Measurements from ENCODE around the gene RAB8A.
"Not testable (repeated sequence)": the region's sequence is repeated elsewhere in the genome, so short reads cannot be mapped to it uniquely, and the experiment has no call there.

Gene RAB8A

GRCh38 chr19:16078759-16079707 is 32.7 kb upstream of the RAB8A start:
- DNase-seq (ENCODE audit: low read depth), result peak; percentile 96

- DNase-seq (ENCODE audit: low read depth), result no peak
Measured at GRCh38 chr19:16084067-16084685, 27.5 kb upstream of the RAB8A start.

- no peak for DNase-seq (ENCODE audit: low read depth)
Measured at GRCh38 chr19:16085115-16085514, 26.6 kb upstream of the RAB8A start.

DNA sequence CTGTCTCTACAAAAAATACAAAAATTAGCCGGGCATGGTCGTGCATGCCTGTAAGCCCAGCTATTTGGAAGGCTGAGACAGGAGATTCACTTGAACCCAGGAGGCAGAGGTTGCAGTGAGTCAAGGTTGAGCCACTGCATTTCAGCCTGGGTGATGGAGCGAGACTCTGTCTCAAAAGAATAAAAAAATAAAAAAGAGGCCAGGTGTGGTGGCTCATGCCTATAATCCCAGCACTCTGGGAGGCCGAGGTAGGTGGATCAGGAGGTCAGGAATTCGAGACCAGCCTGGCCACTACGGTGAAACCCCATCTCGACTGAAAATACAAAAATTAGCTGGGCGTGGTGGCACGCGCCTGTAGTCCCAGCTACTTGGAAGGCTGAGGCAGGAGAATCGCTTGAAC is 24.3 kb upstream of the RAB8A start:
- DNase-seq (ENCODE audit: low read depth), result not testable (repeated sequence)

- no peak for DNase-seq (ENCODE audit: low read depth)
Measured at GRCh38 chr19:16087940-16088339, 23.7 kb upstream of the RAB8A start.

DNA sequence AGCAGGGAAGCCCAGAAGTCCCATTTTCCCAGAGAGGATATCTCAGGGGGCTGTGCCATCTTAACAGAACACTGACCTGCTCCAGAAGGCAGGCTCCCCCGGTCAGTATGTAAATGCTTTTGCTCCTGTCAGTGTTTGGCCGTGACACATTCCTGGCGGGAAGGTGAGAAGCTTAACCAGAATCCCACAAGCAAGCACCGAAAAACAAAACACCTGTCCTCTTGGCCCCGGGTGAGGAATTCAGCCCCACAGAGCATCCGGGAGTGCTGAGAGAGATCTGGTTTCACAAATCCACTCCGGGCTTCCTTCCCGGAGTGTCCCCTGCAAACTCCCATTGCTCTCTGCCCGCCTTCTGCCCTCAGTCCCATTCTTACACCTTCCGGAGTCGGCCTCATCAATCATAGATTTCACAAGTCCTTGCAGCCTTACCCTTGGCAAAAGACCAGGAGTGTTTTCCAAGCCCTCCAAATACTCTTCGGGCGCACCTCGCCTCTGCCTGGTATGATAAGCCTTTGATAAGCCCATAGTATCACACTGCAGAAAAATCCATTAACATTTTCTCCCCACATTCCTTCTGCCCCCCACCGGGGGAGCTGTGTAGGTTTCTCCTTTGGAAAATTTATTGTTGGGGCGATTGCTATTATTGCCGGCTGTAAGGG is 23.2 kb upstream of the RAB8A start:
- no peak for DNase-seq (ENCODE audit: low read depth)

DNA sequence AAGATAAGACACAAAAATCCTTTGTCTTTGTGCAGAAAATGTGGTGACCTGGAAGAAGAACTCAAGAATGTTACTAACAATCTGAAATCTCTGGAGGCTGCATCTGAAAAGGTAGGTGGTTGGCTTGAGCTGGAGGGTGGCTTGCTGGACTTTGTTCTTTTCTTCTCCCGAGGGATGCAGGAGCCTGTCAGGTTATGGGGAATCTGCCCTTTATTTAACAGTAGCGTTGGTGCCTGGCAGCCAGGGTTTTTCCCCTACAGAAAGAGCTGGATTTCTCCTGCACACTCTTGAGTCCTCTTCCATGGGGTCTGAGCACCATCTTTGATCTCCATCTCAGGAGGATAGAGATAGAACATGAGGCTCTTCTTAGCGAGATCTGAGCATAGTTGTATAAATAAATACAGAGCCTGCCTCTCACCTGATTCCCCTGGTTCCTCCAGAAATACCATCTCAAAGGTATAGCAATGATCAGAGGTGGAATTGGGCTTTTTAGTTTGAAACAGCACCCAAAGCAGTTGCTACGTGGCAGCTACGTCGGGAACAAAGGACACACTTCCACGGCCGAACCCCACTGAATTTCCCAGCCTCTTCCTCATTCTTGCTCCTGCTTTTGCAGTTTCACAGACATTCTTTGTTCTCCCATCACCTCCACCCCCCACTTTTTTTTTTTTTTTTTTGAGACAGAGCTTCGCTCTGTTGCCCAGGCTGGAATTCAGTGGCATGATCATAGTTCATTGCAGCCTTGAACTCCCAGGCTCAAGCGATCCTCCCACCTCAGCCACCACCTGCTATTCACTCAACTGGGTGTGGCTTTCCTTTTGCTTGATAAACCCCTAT is 22.5 kb upstream of the RAB8A start:
- DNase-seq (ENCODE audit: low read depth), result no peak

DNA sequence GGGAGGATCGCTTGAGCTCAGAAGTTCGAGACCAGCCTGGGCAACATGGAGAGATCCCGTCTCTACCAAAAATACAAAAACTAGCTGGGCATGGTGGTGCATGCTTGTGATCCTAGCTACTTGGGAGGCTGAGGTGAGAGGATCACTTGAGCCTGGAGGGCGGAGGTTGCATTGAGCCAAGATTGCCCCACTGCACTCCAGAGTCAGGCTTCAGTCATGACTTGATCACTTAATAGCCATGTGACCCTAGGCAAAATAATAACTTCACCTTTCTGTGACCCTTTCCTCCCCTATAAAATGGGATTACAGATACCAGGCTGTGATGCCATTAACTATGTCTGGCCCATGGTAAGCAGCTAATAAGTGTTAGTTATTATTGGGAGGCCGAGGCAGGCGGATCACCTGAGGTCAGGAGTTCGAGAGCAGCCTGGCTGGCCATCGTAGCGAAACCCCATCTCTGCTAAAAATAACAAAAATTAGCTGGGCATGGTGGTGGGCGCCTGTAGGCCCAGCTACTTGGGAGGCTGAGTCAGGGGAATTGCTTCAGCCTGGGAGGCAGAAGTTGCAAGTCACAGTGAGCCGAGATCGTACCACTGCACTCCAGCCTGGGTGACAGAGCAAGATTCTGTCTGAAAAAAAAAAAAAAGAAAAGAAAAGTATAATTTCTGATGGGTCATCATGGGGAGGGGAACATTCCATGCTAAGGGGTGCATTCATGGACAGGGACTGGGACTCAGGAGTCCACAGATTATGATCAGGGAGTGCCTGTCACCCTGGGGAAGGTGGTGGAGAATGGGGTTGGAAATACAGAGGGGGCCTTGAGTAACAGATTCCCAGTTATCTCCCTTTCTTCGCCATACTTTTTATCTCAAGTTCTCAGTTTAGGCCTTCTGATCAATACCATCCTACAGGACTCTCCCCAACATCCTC is 19.9 kb upstream of the RAB8A start:
- DNase-seq (ENCODE audit: low read depth), result no peak

GRCh38 chr19:16094360-16095070 is 17.2 kb upstream of the RAB8A start:
- no peak for DNase-seq (ENCODE audit: low read depth)

DNA sequence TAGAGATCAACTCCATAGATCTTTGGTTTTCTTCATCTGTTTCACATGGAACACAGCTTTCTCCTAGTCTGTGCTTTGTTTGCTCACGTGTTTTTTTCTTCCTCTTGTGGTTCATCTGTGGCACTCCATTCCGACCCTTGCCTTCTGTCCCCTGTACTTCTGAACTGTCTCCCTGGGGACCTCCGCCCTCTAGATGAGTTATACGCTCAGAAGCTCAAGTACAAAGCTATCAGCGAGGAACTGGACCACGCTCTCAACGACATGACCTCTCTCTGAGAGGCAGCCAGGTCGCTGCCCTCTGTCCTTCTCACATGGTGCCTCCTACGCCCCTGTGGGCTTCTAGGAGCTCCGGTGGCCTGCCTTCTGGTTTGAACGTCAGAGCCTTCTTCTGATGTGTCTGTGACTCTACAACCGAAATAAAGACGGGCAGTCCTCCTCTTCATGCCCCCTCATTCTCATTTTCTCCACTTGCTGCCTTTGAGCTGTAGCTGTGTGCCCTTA is 16.6 kb upstream of the RAB8A start:
- no peak for DNase-seq (ENCODE audit: low read depth)

GRCh38 chr19:16096280-16096855 is 15.3 kb upstream of the RAB8A start:
- no peak for DNase-seq (ENCODE audit: low read depth)

GRCh38 chr19:16098416-16098768 is 13.3 kb upstream of the RAB8A start:
- DNase-seq (ENCODE audit: low read depth), result no peak

- DNase-seq (ENCODE audit: low read depth), result no peak
Measured at GRCh38 chr19:16098821-16099220, 12.9 kb upstream of the RAB8A start.

DNA sequence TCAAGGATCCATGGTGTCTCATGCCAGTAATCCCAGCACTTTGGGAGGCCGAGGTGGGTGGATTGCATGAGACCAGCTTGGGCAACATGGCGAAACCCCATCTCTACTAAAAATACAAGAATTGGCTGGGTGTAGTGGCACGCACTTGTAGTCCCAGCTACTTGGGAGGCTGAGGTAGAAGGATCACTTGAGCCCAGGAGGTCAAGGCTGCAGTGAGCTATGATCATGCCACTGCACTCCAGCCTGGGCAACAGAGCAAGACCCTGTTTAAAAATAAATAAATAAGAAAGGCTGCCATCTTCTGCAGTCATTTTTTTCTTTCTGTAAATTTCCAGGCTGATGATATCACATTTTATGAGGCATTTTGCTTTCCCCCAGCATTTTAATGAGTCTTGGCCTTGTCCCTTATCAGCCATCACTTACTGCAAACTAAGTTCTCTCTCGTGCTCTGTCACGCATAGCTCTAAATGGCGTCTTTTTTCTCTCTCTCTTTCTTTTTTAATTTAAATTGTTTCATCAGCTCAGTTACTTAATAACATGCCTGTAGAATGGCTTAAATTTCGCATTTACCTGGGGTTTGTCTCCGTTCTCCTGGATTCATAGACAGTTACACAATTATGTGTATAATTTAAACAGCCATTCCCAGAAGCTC is 12.2 kb upstream of the RAB8A start:
- DNase-seq (ENCODE audit: low read depth), result not testable (repeated sequence)

DNA sequence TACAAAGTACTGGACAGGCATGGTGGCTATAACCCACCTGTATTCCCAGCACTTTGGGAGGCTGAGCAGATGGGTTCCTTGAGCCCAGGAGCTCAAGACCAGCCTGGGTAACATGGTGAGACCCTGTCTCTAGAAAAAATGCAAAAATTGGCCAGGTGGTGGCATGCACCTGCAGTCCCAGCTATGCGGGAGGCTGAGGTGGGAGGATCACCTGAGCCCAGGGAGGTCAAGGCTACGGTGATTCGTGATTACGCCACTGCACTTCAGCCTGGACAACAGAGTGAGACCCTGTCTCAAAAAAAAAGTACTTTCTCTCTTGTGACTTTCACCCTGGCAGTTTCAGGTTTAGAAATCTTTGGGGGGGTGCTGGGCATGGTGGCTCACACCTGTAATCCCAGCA is 11.2 kb upstream of the RAB8A start:
- no peak for DNase-seq (ENCODE audit: low read depth)

GRCh38 chr19:16104722-16105121 is 7.0 kb upstream of the RAB8A start:
- no peak for DNase-seq (ENCODE audit: low read depth)

- peak; percentile 35 for DNase-seq (ENCODE audit: low read depth)
Measured at GRCh38 chr19:16106121-16106520, 5.6 kb upstream of the RAB8A start.

DNA sequence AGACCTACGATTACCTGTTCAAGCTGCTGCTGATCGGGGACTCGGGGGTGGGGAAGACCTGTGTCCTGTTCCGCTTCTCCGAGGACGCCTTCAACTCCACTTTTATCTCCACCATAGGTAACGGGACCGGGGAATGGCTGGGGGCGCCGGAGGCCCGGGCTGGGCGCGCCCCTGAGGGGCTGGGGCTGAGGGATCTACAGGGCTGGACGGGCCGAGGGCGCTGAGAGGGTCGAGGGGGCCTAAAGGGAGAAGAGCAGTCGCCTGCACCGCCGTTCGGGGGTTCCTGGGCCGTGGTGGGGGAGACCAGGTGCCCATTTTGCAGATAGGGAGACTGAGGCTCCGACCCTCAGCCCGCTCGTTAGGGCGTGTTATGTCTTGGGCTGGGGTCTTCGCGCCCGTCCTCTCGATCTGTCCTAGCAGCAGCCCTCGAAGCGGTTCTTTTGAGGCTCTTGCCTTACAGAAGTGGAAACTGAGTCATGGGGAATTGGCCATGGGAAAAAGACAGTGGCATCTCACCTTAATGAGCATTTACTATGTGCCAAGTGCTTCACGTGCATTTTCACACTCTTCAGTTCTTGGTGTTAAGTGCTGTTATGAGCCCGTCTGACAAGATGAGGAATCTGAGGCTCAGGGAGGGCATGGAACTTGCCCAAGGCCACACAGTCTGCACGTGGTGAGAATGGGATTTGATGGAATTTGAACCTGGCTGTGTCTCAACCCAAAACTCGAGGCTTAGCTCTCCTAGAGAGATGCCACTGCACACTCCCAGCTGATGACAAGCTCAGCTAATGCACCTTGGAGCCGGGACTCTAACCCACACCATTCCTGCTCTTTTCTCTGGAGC is 442 bp downstream of the RAB8A start:
- no peak for DNase-seq (ENCODE audit: low read depth)
